OCI-LY1 (cell line): ENCODE results near the gene HLCS.

Source experiments
- H2AFZ ChIP-seq: fragments of 200-600 bp; sonication (generic), shearing (Covaris generic); 2 replicates; pipeline ENCODE4 v1.6.0; 2014; ENCODE audit warnings: antibody characterized with exemption, mild to moderate bottlenecking, low read length
- H3F3A ChIP-seq: fragments of 200-600 bp; sonication (generic), shearing (Covaris generic); 2 replicates; pipeline ENCODE4 v1.6.0; 2014; ENCODE audit warnings: mild to moderate bottlenecking, antibody characterized with exemption, low read length, moderate library complexity; ENCODE audit not compliant: insufficient read depth
- H3K27ac ChIP-seq: fragments of 200-600 bp; sonication (generic); 2 replicates; pipeline ENCODE4 v1.5.1; 2014; ENCODE audit warnings: low read length, mixed run types, mild to moderate bottlenecking, low read depth; ENCODE audit not compliant: poor library complexity, severe bottlenecking
- H3K27me3 ChIP-seq: fragments of 200-600 bp; sonication (generic); 2 replicates; pipeline ENCODE4 v1.6.0; 2014; ENCODE audit warnings: antibody characterized with exemption, mild to moderate bottlenecking, low read length, moderate library complexity; ENCODE audit not compliant: insufficient read depth
- H3K36me3 ChIP-seq: fragments of 200-600 bp; sonication (generic); 2 replicates; pipeline ENCODE4 v1.6.1; 2014; ENCODE audit warnings: mild to moderate bottlenecking, antibody characterized with exemption, low read length, moderate library complexity, mixed read lengths; ENCODE audit not compliant: insufficient read depth
- H3K4me1 ChIP-seq: fragments of 200-600 bp; sonication (generic); 2 replicates; pipeline ENCODE4 v1.5.1; 2014; ENCODE audit warnings: mild to moderate bottlenecking, low read length, moderate library complexity; ENCODE audit not compliant: insufficient read depth, severe bottlenecking
- H3K4me2 ChIP-seq: fragments of 200-600 bp; sonication (generic), shearing (Covaris generic); 2 replicates; pipeline ENCODE4 v1.6.1; 2014; ENCODE audit warnings: low read length
- H3K4me3 ChIP-seq: fragments of 200-600 bp; sonication (generic); 2 replicates; pipeline ENCODE4 v1.5.1; 2014; ENCODE audit warnings: low read length, low read depth, mild to moderate bottlenecking, mixed read lengths; ENCODE audit not compliant: poor library complexity, severe bottlenecking
- H3K79me2 ChIP-seq: fragments of 200-600 bp; shearing (Covaris generic); 2 replicates; pipeline ENCODE4 v1.6.1; 2016; ENCODE audit warnings: mixed run types, low read length, mixed read lengths; ENCODE audit not compliant: insufficient read depth
- H3K9ac ChIP-seq: fragments of 200-600 bp; sonication (generic), shearing (Covaris generic); 2 replicates; pipeline ENCODE4 v1.6.1; 2014; ENCODE audit warnings: mild to moderate bottlenecking, low read length, mixed read lengths
- H3K9me2 ChIP-seq: fragments of 200-600 bp; sonication (generic), shearing (Covaris generic); 2 replicates; pipeline ENCODE4 v1.6.1; 2014; ENCODE audit warnings: low read depth, mild to moderate bottlenecking, low read length, mixed read lengths
- H3K9me3 ChIP-seq: fragments of 200-600 bp; shearing (Covaris generic); 2 replicates; pipeline ENCODE4 v1.6.1; 2014; ENCODE audit warnings: low read length, mixed read lengths
- H4K20me1 ChIP-seq: fragments of 200-600 bp; sonication (generic), shearing (Covaris generic); 2 replicates; pipeline ENCODE4 v1.6.0; 2016; ENCODE audit warnings: mild to moderate bottlenecking, low read length; ENCODE audit not compliant: insufficient read depth
- EZH2 ChIP-seq: fragments of 200-600 bp; sonication (generic), shearing (Covaris generic); IDR thresholded peaks from 2 replicates; pipeline ENCODE4 v1.8.0; 2017; ENCODE audit warnings: borderline replicate concordance, mixed run types, mild to moderate bottlenecking, antibody characterized with exemption, low read length, moderate library complexity, mixed read lengths
- TF ChIP-seq, protein P1 (sequence below): fragments of 200-600 bp; sonication (generic), shearing (Covaris generic); IDR thresholded peaks from 2 replicates; pipeline ENCODE4 v1.5.1; 2017; ENCODE audit warnings: mild to moderate bottlenecking, antibody characterized with exemption, low read length, moderate library complexity, mixed read lengths

Gene HLCS

DNA sequence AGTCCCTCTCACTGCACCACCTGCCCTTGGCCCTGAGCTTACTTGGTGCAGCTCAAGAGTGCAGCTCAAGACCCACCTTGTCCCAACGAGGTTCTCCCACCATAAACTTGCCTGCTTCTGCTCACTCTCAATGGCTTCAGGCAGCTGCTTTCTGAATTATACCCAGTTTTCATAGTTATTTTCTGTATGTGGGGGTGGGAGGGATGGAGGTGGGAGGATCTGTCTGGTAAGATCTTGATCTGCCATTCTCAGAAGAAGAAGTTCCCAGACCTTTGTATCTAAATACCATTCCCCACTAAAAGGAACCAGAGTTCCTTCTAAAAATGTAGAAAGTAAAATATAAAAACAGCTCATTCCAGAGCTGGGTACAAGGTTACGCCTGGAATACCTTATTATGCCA is 156.0 kb downstream of the HLCS start:
- Histone ChIP-seq H3K9me2 (no peaks in the 10 kb centered on the region), H3K9me3 (no peaks in the 10 kb centered on the region), H3K36me3 (no peaks in the 10 kb centered on the region), H4K20me1 (no peaks in the 10 kb centered on the region), H3K79me2 (no peaks in the 10 kb centered on the region), H3K9ac (no peak overlapping the region), H3F3A (no peaks in the 10 kb centered on the region), H3K4me2 (no peak overlapping the region), H3K27ac (no peak overlapping the region), H2AFZ (no peak overlapping the region), H3K4me1 (no peaks in the 10 kb centered on the region), H3K27me3 (no peaks in the 10 kb centered on the region), H3K4me3 (no peak overlapping the region)
- TF ChIP-seq, protein P1, sequence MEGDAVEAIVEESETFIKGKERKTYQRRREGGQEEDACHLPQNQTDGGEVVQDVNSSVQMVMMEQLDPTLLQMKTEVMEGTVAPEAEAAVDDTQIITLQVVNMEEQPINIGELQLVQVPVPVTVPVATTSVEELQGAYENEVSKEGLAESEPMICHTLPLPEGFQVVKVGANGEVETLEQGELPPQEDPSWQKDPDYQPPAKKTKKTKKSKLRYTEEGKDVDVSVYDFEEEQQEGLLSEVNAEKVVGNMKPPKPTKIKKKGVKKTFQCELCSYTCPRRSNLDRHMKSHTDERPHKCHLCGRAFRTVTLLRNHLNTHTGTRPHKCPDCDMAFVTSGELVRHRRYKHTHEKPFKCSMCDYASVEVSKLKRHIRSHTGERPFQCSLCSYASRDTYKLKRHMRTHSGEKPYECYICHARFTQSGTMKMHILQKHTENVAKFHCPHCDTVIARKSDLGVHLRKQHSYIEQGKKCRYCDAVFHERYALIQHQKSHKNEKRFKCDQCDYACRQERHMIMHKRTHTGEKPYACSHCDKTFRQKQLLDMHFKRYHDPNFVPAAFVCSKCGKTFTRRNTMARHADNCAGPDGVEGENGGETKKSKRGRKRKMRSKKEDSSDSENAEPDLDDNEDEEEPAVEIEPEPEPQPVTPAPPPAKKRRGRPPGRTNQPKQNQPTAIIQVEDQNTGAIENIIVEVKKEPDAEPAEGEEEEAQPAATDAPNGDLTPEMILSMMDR = no peak
- no peak for TF ChIP-seq EZH2

DNA sequence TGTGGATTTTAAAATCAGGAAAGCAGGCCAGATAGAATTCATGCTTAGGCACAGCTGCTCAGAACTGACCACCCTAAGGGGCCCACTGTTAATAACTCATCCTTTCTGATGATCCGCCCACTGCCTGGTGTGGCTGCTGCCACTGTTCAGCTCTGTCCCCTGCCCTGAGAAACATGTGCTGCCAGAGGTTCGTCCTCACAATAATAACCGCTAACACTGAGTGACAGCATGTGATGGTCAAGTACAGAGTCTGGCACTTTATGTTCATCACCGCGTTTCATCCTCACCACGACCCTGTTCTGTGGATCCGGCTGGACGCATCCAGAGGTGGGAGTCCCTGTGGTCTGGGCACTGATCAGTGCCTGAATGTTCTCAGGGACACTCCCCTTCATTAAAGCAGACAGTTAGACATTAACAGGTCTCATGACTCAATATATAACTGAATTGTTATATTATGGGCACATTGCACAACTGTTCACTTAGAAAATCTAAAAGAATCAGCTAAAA is 159.0 kb downstream of the HLCS start:
- Histone ChIP-seq H3K36me3 (no peaks in the 10 kb centered on the region), H3K9me2 (no peaks in the 10 kb centered on the region), H3K79me2 (no peaks in the 10 kb centered on the region), H2AFZ (no peak overlapping the region), H4K20me1 (no peaks in the 10 kb centered on the region), H3F3A (no peaks in the 10 kb centered on the region), H3K4me2 (no peak overlapping the region), H3K9ac (no peak overlapping the region), H3K9me3 (no peaks in the 10 kb centered on the region), H3K27me3 (no peaks in the 10 kb centered on the region), H3K27ac (no peak overlapping the region), H3K4me1 (no peaks in the 10 kb centered on the region), H3K4me3 (no peak overlapping the region)
- no peak for TF ChIP-seq EZH2
- TF ChIP-seq, protein P1 = no peak

DNA sequence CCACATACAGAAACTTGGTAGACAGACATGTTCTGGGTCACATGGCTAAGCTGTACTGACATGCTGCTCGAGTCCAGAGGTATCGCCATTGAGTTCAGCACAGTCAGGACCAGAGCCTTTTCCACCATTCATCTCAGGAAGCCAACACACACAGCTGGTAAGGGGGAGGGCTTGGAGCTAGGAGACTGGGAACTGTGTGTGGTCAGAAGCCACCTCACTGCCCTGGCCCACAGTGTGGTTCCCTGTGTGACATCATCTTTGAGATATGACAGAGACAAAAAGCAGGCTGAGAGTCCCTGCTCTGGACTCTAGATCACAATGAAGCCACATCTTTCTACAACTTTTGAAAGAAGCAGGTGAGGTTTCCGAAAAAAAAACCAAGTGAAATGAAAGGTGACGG is 160.4 kb downstream of the HLCS start:
- no peak overlapping the region for H3K4me2 ChIP-seq
- H3K4me1 ChIP-seq = no peaks in the 10 kb centered on the region
- no peaks in the 10 kb centered on the region for H4K20me1 ChIP-seq
- H3F3A ChIP-seq = no peaks in the 10 kb centered on the region
- H3K36me3 ChIP-seq = no peaks in the 10 kb centered on the region
- H3K9me2 ChIP-seq = no peaks in the 10 kb centered on the region
- TF ChIP-seq, protein P1 = no peak
- TF ChIP-seq EZH2 = no peak
- no peaks in the 10 kb centered on the region for H3K79me2 ChIP-seq
- no peak overlapping the region for H3K27ac ChIP-seq
- H3K27me3 ChIP-seq = no peaks in the 10 kb centered on the region
- no peak overlapping the region for H3K4me3 ChIP-seq
- H3K9ac ChIP-seq = no peak overlapping the region
- no peaks in the 10 kb centered on the region for H3K9me3 ChIP-seq
- no peak overlapping the region for H2AFZ ChIP-seq
